ENCODE data around the gene BRD2. TPM values are rescaled to one million over a fixed set of nuclear protein-coding genes. Genes with fewer than 3 reads are reported as not detected.

BRD2 gene
- total RNA-seq, 1 donor from 2014 or later: 138 TPM

GRCh38 chr6:33023536-33023935 is 55.1 kb downstream of the BRD2 start:
- DNase-seq (ENCODE audit: extremely low read depth, low read depth, low spot score): no peak

GRCh38 chr6:33024521-33024920 is 56.1 kb downstream of the BRD2 start:
- DNase-seq (ENCODE audit: extremely low read depth, low read depth, low spot score): no peak

GRCh38 chr6:33028220-33028849 is 59.9 kb downstream of the BRD2 start:
- no peak for DNase-seq (ENCODE audit: extremely low read depth, low read depth, low spot score)

GRCh38 chr6:33029328-33030184 is 61.2 kb downstream of the BRD2 start:
- DNase-seq (ENCODE audit: extremely low read depth, low read depth, low spot score): no peak

GRCh38 chr6:33030245-33030644 is 61.9 kb downstream of the BRD2 start:
- DNase-seq (ENCODE audit: extremely low read depth, low read depth, low spot score): no peak

Other genes starting within 250 kb of the BRD2 start
- not detected in 2 replicates for gene HLA-DQA2, start 227.2 kb upstream of the BRD2 start, total RNA-seq
- gene HLA-DQB2, start 205.1 kb upstream of the BRD2 start, total RNA-seq: not detected in 2 replicates
- 0.29 and 1.2 TPM in 2 replicates for gene HLA-DOB, start 151.6 kb upstream of the BRD2 start, total RNA-seq
- gene TAP2, start 129.9 kb upstream of the BRD2 start, total RNA-seq: 23.2 and 36.1 TPM in 2 replicates
- 62.9 and 67.0 TPM in 2 replicates for gene PSMB8, start 124.5 kb upstream of the BRD2 start, total RNA-seq
- gene TAP1, start 114.9 kb upstream of the BRD2 start, total RNA-seq: 75.3 and 106 TPM in 2 replicates
- 53.8 and 55.1 TPM in 2 replicates for gene PSMB9, start 114.4 kb upstream of the BRD2 start, total RNA-seq
- 0.48 and 1.8 TPM in 2 replicates for gene HLA-DMB, start 27.6 kb upstream of the BRD2 start, total RNA-seq
- 0.53 and 0.99 TPM in 2 replicates for gene HLA-DMA, start 15.5 kb upstream of the BRD2 start, total RNA-seq
- not detected in 2 replicates for gene HLA-DOA, start 41.0 kb downstream of the BRD2 start, total RNA-seq
- 7.3 and 12.8 TPM in 2 replicates for gene HLA-DPA1, start 105.1 kb downstream of the BRD2 start, total RNA-seq
- gene HLA-DPB1, start 107.4 kb downstream of the BRD2 start, total RNA-seq: 2.4 and 8.0 TPM in 2 replicates
- under 0.01 and 0.53 TPM in 2 replicates for gene COL11A2, start 223.9 kb downstream of the BRD2 start, total RNA-seq
- 24.6 and 25.2 TPM in 2 replicates for gene RXRB, start 232.1 kb downstream of the BRD2 start, total RNA-seq
- gene SLC39A7, start 232.3 kb downstream of the BRD2 start, total RNA-seq: 124 and 143 TPM in 2 replicates
- 4.0 and 8.0 TPM in 2 replicates for gene HSD17B8, start 236.1 kb downstream of the BRD2 start, total RNA-seq
- gene RING1, start 239.9 kb downstream of the BRD2 start, total RNA-seq: 9.6 and 15.2 TPM in 2 replicates